ENCODE measurements around the gene PTPN4. TPM values are rescaled to one million over a fixed set of nuclear protein-coding genes. Genes with fewer than 3 reads are reported as not detected.

The PTPN4 gene
- polyA plus RNA-seq, 1 donor from 2014 or later, result 22.0 TPM

DNA sequence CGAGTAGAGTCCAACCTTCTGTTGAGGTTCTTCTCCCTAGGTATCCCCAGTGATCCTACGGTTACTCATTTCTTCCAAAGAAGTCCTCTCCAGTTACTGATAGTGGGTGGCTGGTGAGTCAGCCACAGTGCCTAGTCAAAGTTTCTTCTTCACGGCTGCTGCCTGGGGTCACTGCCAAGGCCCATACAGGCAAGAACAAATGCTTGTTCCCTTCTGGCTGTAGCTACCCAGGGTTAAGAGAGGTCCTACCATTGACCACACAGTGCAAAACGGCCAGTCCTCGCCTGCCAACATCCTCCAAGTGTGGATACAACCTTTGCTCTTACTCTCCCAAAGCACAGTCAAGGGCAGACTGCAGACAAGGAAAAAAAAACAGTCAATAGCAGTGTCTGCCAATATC, 2.9 kb upstream of the PTPN4 start:
- Histone ChIP-seq H2AFZ (ENCODE audit: low read depth, low read length) (no peak overlapping the region), H3F3A (ENCODE audit: insufficient read depth, low read length, poor library complexity, severe bottlenecking) (no peaks in the 10 kb centered on the region), H3K27me3 (ENCODE audit: insufficient read depth, low read depth, low read length) (no peaks in the 10 kb centered on the region), H3K27ac (ENCODE audit: low read length) (no peak overlapping the region), H3K9me3 (ENCODE audit: low read length) (no peaks in the 10 kb centered on the region), H3K9me2 (ENCODE audit: insufficient read depth, low read length) (no peaks in the 10 kb centered on the region), H3K79me2 (replicated peaks; ENCODE audit: insufficient read depth, low read length) (peaks cover 13% of the 10 kb centered on the region), H3K4me3 (ENCODE audit: low read length) (no peak overlapping the region), H3K4me2 (ENCODE audit: low read length) (no peak overlapping the region), H3K36me3 (ENCODE audit: insufficient read depth, low read length) (no peaks in the 10 kb centered on the region), H4K20me1 (ENCODE audit: insufficient read depth) (no peaks in the 10 kb centered on the region), H3K9ac (ENCODE audit: low read length) (no peak overlapping the region)
- TF ChIP-seq SMC3 (conservative IDR thresholded peaks at IDR 0.05; ENCODE audit: poor library complexity) (no peak), MXI1 (conservative IDR thresholded peaks at IDR 0.05; ENCODE audit: poor library complexity, severe bottlenecking) (no peak), EP300 (conservative IDR thresholded peaks at IDR 0.05; ENCODE audit: poor library complexity, severe bottlenecking) (no peak), TAF1 (IDR thresholded peaks at IDR 0.05; ENCODE audit: low read depth) (no peak), RAD21 (conservative IDR thresholded peaks at IDR 0.05) (no peak), EZH2 (IDR thresholded peaks at IDR 0.05; ENCODE audit: borderline replicate concordance, insufficient read depth, low read length, poor library complexity, severe bottlenecking) (no peak), POLR2AphosphoS5 (IDR thresholded peaks at IDR 0.05) (no peak)
- TF ChIP-seq, protein P1, sequence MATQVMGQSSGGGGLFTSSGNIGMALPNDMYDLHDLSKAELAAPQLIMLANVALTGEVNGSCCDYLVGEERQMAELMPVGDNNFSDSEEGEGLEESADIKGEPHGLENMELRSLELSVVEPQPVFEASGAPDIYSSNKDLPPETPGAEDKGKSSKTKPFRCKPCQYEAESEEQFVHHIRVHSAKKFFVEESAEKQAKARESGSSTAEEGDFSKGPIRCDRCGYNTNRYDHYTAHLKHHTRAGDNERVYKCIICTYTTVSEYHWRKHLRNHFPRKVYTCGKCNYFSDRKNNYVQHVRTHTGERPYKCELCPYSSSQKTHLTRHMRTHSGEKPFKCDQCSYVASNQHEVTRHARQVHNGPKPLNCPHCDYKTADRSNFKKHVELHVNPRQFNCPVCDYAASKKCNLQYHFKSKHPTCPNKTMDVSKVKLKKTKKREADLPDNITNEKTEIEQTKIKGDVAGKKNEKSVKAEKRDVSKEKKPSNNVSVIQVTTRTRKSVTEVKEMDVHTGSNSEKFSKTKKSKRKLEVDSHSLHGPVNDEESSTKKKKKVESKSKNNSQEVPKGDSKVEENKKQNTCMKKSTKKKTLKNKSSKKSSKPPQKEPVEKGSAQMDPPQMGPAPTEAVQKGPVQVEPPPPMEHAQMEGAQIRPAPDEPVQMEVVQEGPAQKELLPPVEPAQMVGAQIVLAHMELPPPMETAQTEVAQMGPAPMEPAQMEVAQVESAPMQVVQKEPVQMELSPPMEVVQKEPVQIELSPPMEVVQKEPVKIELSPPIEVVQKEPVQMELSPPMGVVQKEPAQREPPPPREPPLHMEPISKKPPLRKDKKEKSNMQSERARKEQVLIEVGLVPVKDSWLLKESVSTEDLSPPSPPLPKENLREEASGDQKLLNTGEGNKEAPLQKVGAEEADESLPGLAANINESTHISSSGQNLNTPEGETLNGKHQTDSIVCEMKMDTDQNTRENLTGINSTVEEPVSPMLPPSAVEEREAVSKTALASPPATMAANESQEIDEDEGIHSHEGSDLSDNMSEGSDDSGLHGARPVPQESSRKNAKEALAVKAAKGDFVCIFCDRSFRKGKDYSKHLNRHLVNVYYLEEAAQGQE (IDR thresholded peaks at IDR 0.05; ENCODE audit: borderline replicate concordance), result no peak
- TF ChIP-seq, protein P2, sequence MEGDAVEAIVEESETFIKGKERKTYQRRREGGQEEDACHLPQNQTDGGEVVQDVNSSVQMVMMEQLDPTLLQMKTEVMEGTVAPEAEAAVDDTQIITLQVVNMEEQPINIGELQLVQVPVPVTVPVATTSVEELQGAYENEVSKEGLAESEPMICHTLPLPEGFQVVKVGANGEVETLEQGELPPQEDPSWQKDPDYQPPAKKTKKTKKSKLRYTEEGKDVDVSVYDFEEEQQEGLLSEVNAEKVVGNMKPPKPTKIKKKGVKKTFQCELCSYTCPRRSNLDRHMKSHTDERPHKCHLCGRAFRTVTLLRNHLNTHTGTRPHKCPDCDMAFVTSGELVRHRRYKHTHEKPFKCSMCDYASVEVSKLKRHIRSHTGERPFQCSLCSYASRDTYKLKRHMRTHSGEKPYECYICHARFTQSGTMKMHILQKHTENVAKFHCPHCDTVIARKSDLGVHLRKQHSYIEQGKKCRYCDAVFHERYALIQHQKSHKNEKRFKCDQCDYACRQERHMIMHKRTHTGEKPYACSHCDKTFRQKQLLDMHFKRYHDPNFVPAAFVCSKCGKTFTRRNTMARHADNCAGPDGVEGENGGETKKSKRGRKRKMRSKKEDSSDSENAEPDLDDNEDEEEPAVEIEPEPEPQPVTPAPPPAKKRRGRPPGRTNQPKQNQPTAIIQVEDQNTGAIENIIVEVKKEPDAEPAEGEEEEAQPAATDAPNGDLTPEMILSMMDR (IDR thresholded peaks at IDR 0.05; ENCODE audit: poor library complexity, severe bottlenecking), result no peak

DNA sequence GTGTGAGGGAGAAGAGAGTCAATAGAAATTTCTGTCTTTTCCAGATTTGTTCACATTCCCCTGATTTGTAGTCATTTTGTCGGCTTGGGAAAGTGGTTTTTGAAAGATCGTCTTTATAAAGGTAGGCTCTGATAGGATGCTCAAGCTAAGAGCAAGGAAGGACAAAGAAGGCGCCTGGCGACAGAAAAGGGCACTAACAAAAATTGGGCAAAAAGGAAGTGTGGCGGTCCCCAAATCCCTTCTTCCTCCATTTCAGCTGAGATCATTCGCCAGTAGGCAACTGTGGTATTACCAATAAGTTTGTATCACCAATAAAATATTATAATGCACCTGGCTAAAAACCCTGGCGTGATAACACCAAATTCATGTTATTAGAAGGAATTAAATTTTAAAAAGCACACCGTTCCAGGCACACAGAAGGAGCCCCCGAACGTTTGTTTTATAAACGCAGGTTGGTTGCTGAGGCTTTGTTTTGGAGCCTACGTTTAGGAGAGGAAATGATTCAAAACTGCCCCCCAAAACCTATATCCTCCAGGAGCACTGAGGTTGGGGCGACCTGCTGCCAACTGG, 756 bp upstream of the PTPN4 start:
- TF ChIP-seq RAD21 (conservative IDR thresholded peaks at IDR 0.05) (no peak), MXI1 (conservative IDR thresholded peaks at IDR 0.05; ENCODE audit: poor library complexity, severe bottlenecking) (no peak), TAF1 (IDR thresholded peaks at IDR 0.05; ENCODE audit: low read depth) (no peak), SMC3 (conservative IDR thresholded peaks at IDR 0.05; ENCODE audit: poor library complexity) (no peak), EP300 (conservative IDR thresholded peaks at IDR 0.05; ENCODE audit: poor library complexity, severe bottlenecking) (no peak), EZH2 (IDR thresholded peaks at IDR 0.05; ENCODE audit: borderline replicate concordance, insufficient read depth, low read length, poor library complexity, severe bottlenecking) (no peak)
- TF ChIP-seq, protein P1 (IDR thresholded peaks at IDR 0.05; ENCODE audit: borderline replicate concordance), result no peak
- TF ChIP-seq, protein P2 (IDR thresholded peaks at IDR 0.05; ENCODE audit: poor library complexity, severe bottlenecking), result no peak
- Histone ChIP-seq H3K9me3 (ENCODE audit: low read length) (no peaks in the 10 kb centered on the region), H3K9me2 (ENCODE audit: insufficient read depth, low read length) (no peaks in the 10 kb centered on the region), H3K27me3 (ENCODE audit: insufficient read depth, low read depth, low read length) (no peaks in the 10 kb centered on the region), H3F3A (ENCODE audit: insufficient read depth, low read length, poor library complexity, severe bottlenecking) (no peaks in the 10 kb centered on the region), H3K9ac (ENCODE audit: low read length) (peak overlapping the region; percentile 88), H3K79me2 (replicated peaks; ENCODE audit: insufficient read depth, low read length) (peaks cover 34% of the 10 kb centered on the region), H3K27ac (ENCODE audit: low read length) (peak overlapping the region; percentile 86), H3K4me3 (ENCODE audit: low read length) (peak overlapping the region; percentile 84), H3K36me3 (ENCODE audit: insufficient read depth, low read length) (no peaks in the 10 kb centered on the region), H4K20me1 (ENCODE audit: insufficient read depth) (no peaks in the 10 kb centered on the region), H2AFZ (ENCODE audit: low read depth, low read length) (peak overlapping the region; percentile 17), H3K4me2 (ENCODE audit: low read length) (peak overlapping the region; percentile 49)

Measured in neural cell (in vitro differentiated cells).